HG02885 (cell line): ENCODE results near the gene FUT8.
"Not testable (repeated sequence)": the region's sequence is repeated elsewhere in the genome, so short reads cannot be mapped to it uniquely, and the experiment has no call there.

Source experiments
- ATAC-seq: cut with Tn5 transposase; IDR thresholded peaks from one replicate; pipeline ENCODE4 v1.9.1; 2021; ENCODE audit warnings: mild to moderate bottlenecking; ENCODE audit not compliant: unreplicated experiment, poor library complexity

FUT8 gene

GRCh38 chr14:65444230-65444629, 31.7 kb downstream of the FUT8 start:
- no peak for ATAC-seq

GRCh38 chr14:65446159-65446558, 33.6 kb downstream of the FUT8 start:
- ATAC-seq, result no peak

GRCh38 chr14:65449647-65450046, 37.1 kb downstream of the FUT8 start:
- no peak for ATAC-seq

GRCh38 chr14:65453807-65454480, 41.4 kb downstream of the FUT8 start:
- ATAC-seq, result no peak

- ATAC-seq, result no peak
Observed at GRCh38 chr14:65456247-65456646, 43.7 kb downstream of the FUT8 start.

GRCh38 chr14:65461730-65462129, 49.2 kb downstream of the FUT8 start:
- no peak for ATAC-seq

- peak; percentile 80 for ATAC-seq
Observed at GRCh38 chr14:65462411-65462810, 49.9 kb downstream of the FUT8 start.

GRCh38 chr14:65465584-65465983, 53.1 kb downstream of the FUT8 start:
- no peak for ATAC-seq

- not testable (repeated sequence) for ATAC-seq
Observed at GRCh38 chr14:65467926-65468325, 55.4 kb downstream of the FUT8 start.

- no peak for ATAC-seq
Observed at GRCh38 chr14:65469903-65470302, 57.4 kb downstream of the FUT8 start.

- peak; percentile 51 for ATAC-seq
Observed at GRCh38 chr14:65470404-65470880, 57.9 kb downstream of the FUT8 start.

- peak; percentile 85 for ATAC-seq
Observed at GRCh38 chr14:65471038-65471878, 58.7 kb downstream of the FUT8 start.

GRCh38 chr14:65472189-65472588, 59.7 kb downstream of the FUT8 start:
- ATAC-seq, result no peak

- ATAC-seq, result peak; percentile 90
Observed at GRCh38 chr14:65476273-65476941, 63.9 kb downstream of the FUT8 start.

- ATAC-seq, result peak; percentile 41
Observed at GRCh38 chr14:65476942-65477318, 64.4 kb downstream of the FUT8 start.

GRCh38 chr14:65478017-65478416, 65.5 kb downstream of the FUT8 start:
- ATAC-seq, result no peak

- ATAC-seq, result no peak
Observed at GRCh38 chr14:65478596-65478995, 66.1 kb downstream of the FUT8 start.

GRCh38 chr14:65479386-65479785, 66.9 kb downstream of the FUT8 start:
- ATAC-seq, result no peak

GRCh38 chr14:65482757-65483438, 70.4 kb downstream of the FUT8 start:
- ATAC-seq, result no peak

- no peak for ATAC-seq
Observed at GRCh38 chr14:65483647-65484046, 71.1 kb downstream of the FUT8 start.
